ENCODE data around the gene MIOX. TPM values are rescaled to one million over a fixed set of nuclear protein-coding genes. Genes with fewer than 3 reads are reported as not detected.

Gene MIOX
- not detected for total RNA-seq
- 0.21 TPM for polyA plus RNA-seq (2013, experiment 1 of 2)
- 0.29 TPM for polyA plus RNA-seq (2013, experiment 2 of 2)
- long read RNA-seq, experiment 1 = 0 reads
- long read RNA-seq, experiment 2 = 0 reads
- long read RNA-seq, experiment 3, partial matches to known transcripts = 0 of 1 reads
- long read RNA-seq, experiment 3, other reads (novel, unspliced or antisense) = 1 of 1 reads
- long read RNA-seq, experiment 4 = 0 reads

GRCh38 chr22:50486561-50487289, at the start of gene MIOX:
Gene MIOX (plus strand): TSS chr22:50486859. CDS start chr22:50486898, 39 bp downstream.
- Histone ChIP-seq H3K9me3 (ENCODE audit: control insufficient read depth, low read length) (no peaks in the 10 kb centered on the region), H3K4me1 (ENCODE audit: control insufficient read depth, insufficient read depth, low read length) (no peaks in the 10 kb centered on the region), H3K36me3 (ENCODE audit: control insufficient read depth, insufficient read depth, low read length) (no peaks in the 10 kb centered on the region), H3K4me3 (ENCODE audit: low read length) (no peak within 1 kb of the TSS), H3K27me3 (ENCODE audit: control insufficient read depth, insufficient read depth, low read length, poor library complexity, severe bottlenecking) (no peaks in the 10 kb centered on the region), H3K27ac (ENCODE audit: low read depth, low read length) (no peak within 1 kb of the TSS), H3K9ac (ENCODE audit: extremely low read depth, low read length, poor library complexity, severe bottlenecking) (no peak within 1 kb of the TSS)
- TF ChIP-seq CTCF (conservative IDR thresholded peaks at IDR 0.05) = no peak
- H3K4me3 Mint-ChIP-seq = no peak within 1 kb of the TSS
- peaks cover 11% of the 10 kb centered on the region for H3K4me1 Mint-ChIP-seq
- no peaks in the 10 kb centered on the region for H3K36me3 Mint-ChIP-seq (ENCODE audit: low read depth)
- no peaks in the 10 kb centered on the region for H3K9me3 Mint-ChIP-seq
- no peak for DNase-seq
- H3K27ac Mint-ChIP-seq = no peak within 1 kb of the TSS
- WGBS, 2 experiments (ENCODE audit: insufficient coverage in 1 of 2, insufficient read length in 1 of 2) = 78 to 84% methylated on average over 15 to 23 of the region's 23 CpGs
- H3K27me3 Mint-ChIP-seq (ENCODE audit: insufficient read depth) = peaks cover 49% of the 10 kb centered on the region

GRCh38 chr22:50437511-50438304, 49.0 kb upstream of the MIOX start:
- Mint-ChIP-seq H3K4me3 (no peak overlapping the region), H3K9me3 (no peaks in the 10 kb centered on the region), H3K27me3 (ENCODE audit: insufficient read depth) (no peaks in the 10 kb centered on the region), H3K36me3 (ENCODE audit: low read depth) (peaks cover 22% of the 10 kb centered on the region), H3K4me1 (no peaks in the 10 kb centered on the region), H3K27ac (no peak overlapping the region)
- Histone ChIP-seq H3K4me3 (ENCODE audit: low read length) (no peak overlapping the region), H3K4me1 (ENCODE audit: control insufficient read depth, insufficient read depth, low read length) (no peaks in the 10 kb centered on the region), H3K27ac (ENCODE audit: low read depth, low read length) (no peak overlapping the region), H3K9me3 (ENCODE audit: control insufficient read depth, low read length) (no peaks in the 10 kb centered on the region), H3K27me3 (ENCODE audit: control insufficient read depth, insufficient read depth, low read length, poor library complexity, severe bottlenecking) (no peaks in the 10 kb centered on the region), H3K36me3 (ENCODE audit: control insufficient read depth, insufficient read depth, low read length) (peaks cover 3% of the 10 kb centered on the region), H3K9ac (ENCODE audit: extremely low read depth, low read length, poor library complexity, severe bottlenecking) (no peak overlapping the region)
- 91 to 92% methylated on average over 16 to 36 of the region's 36 CpGs for WGBS, 2 experiments (ENCODE audit: insufficient coverage in 1 of 2, insufficient read length in 1 of 2)
- no peak for TF ChIP-seq CTCF (conservative IDR thresholded peaks at IDR 0.05)
- no peak for DNase-seq

GRCh38 chr22:50438305-50439275, 48.1 kb upstream of the MIOX start:
- no peaks in the 10 kb centered on the region for H3K9me3 Mint-ChIP-seq
- no peak for TF ChIP-seq CTCF (conservative IDR thresholded peaks at IDR 0.05)
- no peak overlapping the region for H3K27ac Mint-ChIP-seq
- H3K27me3 ChIP-seq (ENCODE audit: control insufficient read depth, insufficient read depth, low read length, poor library complexity, severe bottlenecking) = no peaks in the 10 kb centered on the region
- no peaks in the 10 kb centered on the region for H3K27me3 Mint-ChIP-seq (ENCODE audit: insufficient read depth)
- H3K36me3 Mint-ChIP-seq (ENCODE audit: low read depth) = peaks cover 29% of the 10 kb centered on the region
- WGBS, 2 experiments (ENCODE audit: insufficient coverage in 1 of 2, insufficient read length in 1 of 2) = 90 to 94% methylated on average over 29 to 34 of the region's 34 CpGs
- H3K36me3 ChIP-seq (ENCODE audit: control insufficient read depth, insufficient read depth, low read length) = no peaks in the 10 kb centered on the region
- no peak overlapping the region for H3K4me3 ChIP-seq (ENCODE audit: low read length)
- H3K4me1 Mint-ChIP-seq = no peaks in the 10 kb centered on the region
- no peaks in the 10 kb centered on the region for H3K4me1 ChIP-seq (ENCODE audit: control insufficient read depth, insufficient read depth, low read length)
- no peak overlapping the region for H3K4me3 Mint-ChIP-seq
- H3K27ac ChIP-seq (ENCODE audit: low read depth, low read length) = no peak overlapping the region
- H3K9ac ChIP-seq (ENCODE audit: extremely low read depth, low read length, poor library complexity, severe bottlenecking) = no peak overlapping the region
- no peaks in the 10 kb centered on the region for H3K9me3 ChIP-seq (ENCODE audit: control insufficient read depth, low read length)
- DNase-seq = no peak

Measured in endodermal cell (in vitro differentiated cells).